Endothelial cell of umbilical vein (primary cell): Measurements from ENCODE around the gene COBLL1. TPM values are rescaled to one million over a fixed set of nuclear protein-coding genes. Genes with fewer than 3 reads are reported as not detected.

Source experiments
- BruUV-seq: library from RNA; stranded (reverse); fragments of 400-500 nt; replicated peaks from 2 replicates; lab custom pipeline; 2021; lab: Mats Ljungman, UMichigan
- CTCF ChIA-PET: fragments of 300-600, 350-600 bp; sonication (Branson Sonifier 250); formaldehyde crosslinking; loops from one replicate; lab custom pipeline; 2021; ENCODE audit warnings: antibody characterized with exemption, inconsistent platforms; lab: Charles Lee
- POLR2A ChIA-PET: fragments of 300-600, 350-600 bp; sonication (Branson Sonifier 250); formaldehyde crosslinking; loops from one replicate; lab custom pipeline; 2021; ENCODE audit warnings: antibody characterized with exemption, inconsistent platforms; lab: Charles Lee
- DNase-seq: peaks from one replicate; pipeline ENCODE4 v3.0.0-alpha.2; 2011; ENCODE audit warnings: low read depth, low spot score
- FAIRE-seq: peaks from 2 replicates; lab custom pipeline; 2011; peaks lifted over from hg19 to GRCh38; lab: Jason Lieb, UNC
- H2AFZ ChIP-seq: 2 replicates; pipeline ENCODE4 v1.6.0; 2012; ENCODE audit warnings: low read depth, low read length, control low read depth, inconsistent platforms
- H3K27ac ChIP-seq: 2 replicates; pipeline ENCODE4 v1.5.1; 2011; ENCODE audit warnings: low read depth, mild to moderate bottlenecking, control low read depth, low read length, moderate library complexity; ENCODE audit not compliant: insufficient read depth
- H3K27me3 ChIP-seq, 2 experiments: 2 replicates each; pipeline versions ENCODE4 v1.6.0 to v1.6.1; 2011; ENCODE audit warnings: low read length in 2 of 2, mixed read lengths in 1 of 2; ENCODE audit not compliant: control insufficient read depth in 2 of 2, insufficient read depth in 2 of 2
- H3K36me3 ChIP-seq, 2 experiments: 2 replicates in 1 of 2; 3 replicates in 1 of 2; pipeline ENCODE4 v1.5.1; 2011; ENCODE audit warnings: low read length in 2 of 2, mild to moderate bottlenecking in 1 of 2, moderate library complexity in 1 of 2; ENCODE audit not compliant: control insufficient read depth in 2 of 2, insufficient read depth in 2 of 2; ENCODE audit errors: extremely low read depth in 1 of 2
- H3K4me1 ChIP-seq: 3 replicates; pipeline ENCODE4 v1.5.1; 2011; ENCODE audit warnings: mild to moderate bottlenecking, low read length; ENCODE audit not compliant: control insufficient read depth, insufficient read depth; ENCODE audit errors: extremely low read depth
- H3K4me2 ChIP-seq: 2 replicates; pipeline ENCODE4 v1.6.1; 2011; ENCODE audit warnings: low read length, control low read depth, mixed read lengths; ENCODE audit not compliant: insufficient read depth
- H3K4me3 ChIP-seq, 3 experiments: fragments of 200-600 bp in 1 of 3; sonication (generic), shearing (Covaris generic) in 1 of 3; replicated peaks in 1 of 3; 2 replicates each; pipeline ENCODE4 v1.5.1; 2011 to 2016; ENCODE audit warnings: control low read depth in 3 of 3, low read length in 3 of 3, mild to moderate bottlenecking in 2 of 3, inconsistent platforms in 1 of 3, low read depth in 1 of 3, moderate library complexity in 1 of 3; ENCODE audit not compliant: insufficient read depth in 1 of 3
- H3K79me2 ChIP-seq: 2 replicates; pipeline ENCODE4 v1.6.0; 2012; ENCODE audit warnings: low read length, inconsistent platforms; ENCODE audit not compliant: control insufficient read depth, insufficient read depth
- H3K9ac ChIP-seq: replicated peaks from 2 replicates; pipeline ENCODE3; 2011; ENCODE audit warnings: low read length, control low read depth; ENCODE audit not compliant: insufficient read depth; ENCODE audit errors: extremely low read depth
- H3K9me1 ChIP-seq: replicated peaks from 3 replicates; pipeline ENCODE4 v1.6.0; 2011; ENCODE audit warnings: mild to moderate bottlenecking, low read length; ENCODE audit not compliant: control insufficient read depth, insufficient read depth; ENCODE audit errors: extremely low read depth
- H3K9me3 ChIP-seq: replicated peaks from 2 replicates; pipeline ENCODE4 v1.5.1; 2012; ENCODE audit warnings: low read length, inconsistent platforms; ENCODE audit not compliant: control insufficient read depth, insufficient read depth
- H4K20me1 ChIP-seq: replicated peaks from 2 replicates; pipeline ENCODE3; 2011; ENCODE audit warnings: mild to moderate bottlenecking, low read length; ENCODE audit not compliant: control insufficient read depth, insufficient read depth; ENCODE audit errors: extremely low read depth
- EZH2 ChIP-seq: IDR thresholded peaks from 2 replicates; pipeline ENCODE4 v1.6.1; 2012; ENCODE audit warnings: borderline replicate concordance, low read depth, mild to moderate bottlenecking, moderate library complexity, low read length, inconsistent platforms; ENCODE audit not compliant: severe bottlenecking
- FOS ChIP-seq: IDR thresholded peaks from 2 replicates; pipeline ENCODE4 v1.6.1; 2011; ENCODE audit warnings: mild to moderate bottlenecking, low read length, moderate library complexity, borderline replicate concordance; ENCODE audit not compliant: insufficient read depth
- GATA2 ChIP-seq: IDR thresholded peaks from 2 replicates; pipeline ENCODE4 v1.7.0; 2011; ENCODE audit warnings: low read depth, mild to moderate bottlenecking, moderate library complexity, mixed read lengths, low read length; ENCODE audit not compliant: insufficient read length, insufficient read depth
- JUN ChIP-seq: IDR thresholded peaks from 2 replicates; pipeline ENCODE4 v1.6.1; 2011; ENCODE audit warnings: borderline replicate concordance, low read depth; ENCODE audit not compliant: insufficient read length, insufficient read depth
- MAX ChIP-seq: IDR thresholded peaks from 2 replicates; pipeline ENCODE4 v1.6.1; 2011; ENCODE audit not compliant: insufficient read depth, insufficient read length
- MYC ChIP-seq: IDR thresholded peaks from one replicate; pipeline ENCODE4 v1.6.1; 2011; ENCODE audit warnings: mild to moderate bottlenecking, low read depth, low read length
- POLR2A ChIP-seq: IDR thresholded peaks from 2 replicates; pipeline ENCODE4 v1.6.1; 2012; ENCODE audit warnings: low read depth, mild to moderate bottlenecking, control low read depth, low read length
- POLR2AphosphoS5 ChIP-seq: IDR thresholded peaks from 2 replicates; pipeline ENCODE4 v1.6.1; 2012; ENCODE audit warnings: low read depth, mild to moderate bottlenecking, control low read depth, low read length, moderate library complexity; ENCODE audit not compliant: insufficient read depth
- dilution Hi-C: fragments of 300-500 bp; cut with MboI; formaldehyde crosslinking; loops from one replicate; pipeline ENCODE4 v1.15.0; 2019; ENCODE audit warnings: low sequenced_read_pairs; ENCODE audit not compliant: extremely low pct_ligation_motif_present
- intact Hi-C: fragments of 100-400 bp; cut with micrococcal nuclease; formaldehyde crosslinking; loops from one replicate; pipeline ENCODE4 v1.10.0; 2022
- polyA plus RNA-seq, 4 experiments: library from polyadenylated mRNA; depleted of rRNA in 3 of 4; stranded (reverse) in 3 of 4; unstranded in 1 of 4; fragments of >200 nt; gene quantifications; 2 replicates each; pipeline versions ENCODE4 v1.2.1 to v1.2.3, GENCODE V29; 2011 to 2012; ENCODE audit warnings: missing spikeins in 1 of 4
- total RNA-seq: library from RNA; stranded (reverse); gene quantifications from 2 replicates; pipeline ENCODE4 v1.2.3, GENCODE V29; 2021
- TF ChIP-seq, protein P1 (sequence below), 2 donors: IDR thresholded peaks; 1 replicate in 1 of 2; 2 replicates in 1 of 2; pipeline ENCODE4 v1.5.1; 2011; ENCODE audit warnings: low read length in 2 of 2, mild to moderate bottlenecking in 2 of 2, moderate library complexity in 2 of 2, control low read depth in 1 of 2, inconsistent platforms in 1 of 2, low read depth in 1 of 2; ENCODE audit not compliant: insufficient read depth in 1 of 2; ENCODE audit errors: extremely low read depth in 1 of 2

The COBLL1 gene
- total and polyA plus RNA-seq, 2 donors (not counting 3 experiments of a cell fraction or from before 2014, with no cell fraction given) = 9.1 to 38.4 TPM

DNA sequence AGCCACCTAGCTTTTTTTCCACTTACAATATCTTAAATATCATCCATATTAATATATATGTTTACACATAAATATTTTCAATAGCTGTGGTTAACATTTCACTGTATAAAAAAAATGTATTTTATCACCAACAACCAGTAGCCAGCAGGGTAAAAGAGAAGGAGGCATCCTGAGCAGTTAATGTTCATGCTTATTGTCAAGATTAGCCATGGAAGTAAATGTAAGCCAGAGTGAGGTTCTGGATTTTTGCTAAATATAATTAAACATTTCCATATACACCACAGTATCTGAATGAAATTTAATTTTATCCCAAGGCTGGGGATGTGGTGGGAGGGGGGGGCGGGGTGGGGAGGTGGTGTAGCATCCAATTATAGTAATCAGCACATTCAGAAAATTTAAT, 140.1 kb downstream of the COBLL1 start:
- no peak overlapping the region for H2AFZ ChIP-seq
- H3K9ac ChIP-seq = no peak overlapping the region
- TF ChIP-seq POLR2A = no peak
- TF ChIP-seq GATA2 = no peak
- TF ChIP-seq MYC = no peak
- TF ChIP-seq MAX = no peak
- no peak for TF ChIP-seq JUN
- TF ChIP-seq, protein P1, sequence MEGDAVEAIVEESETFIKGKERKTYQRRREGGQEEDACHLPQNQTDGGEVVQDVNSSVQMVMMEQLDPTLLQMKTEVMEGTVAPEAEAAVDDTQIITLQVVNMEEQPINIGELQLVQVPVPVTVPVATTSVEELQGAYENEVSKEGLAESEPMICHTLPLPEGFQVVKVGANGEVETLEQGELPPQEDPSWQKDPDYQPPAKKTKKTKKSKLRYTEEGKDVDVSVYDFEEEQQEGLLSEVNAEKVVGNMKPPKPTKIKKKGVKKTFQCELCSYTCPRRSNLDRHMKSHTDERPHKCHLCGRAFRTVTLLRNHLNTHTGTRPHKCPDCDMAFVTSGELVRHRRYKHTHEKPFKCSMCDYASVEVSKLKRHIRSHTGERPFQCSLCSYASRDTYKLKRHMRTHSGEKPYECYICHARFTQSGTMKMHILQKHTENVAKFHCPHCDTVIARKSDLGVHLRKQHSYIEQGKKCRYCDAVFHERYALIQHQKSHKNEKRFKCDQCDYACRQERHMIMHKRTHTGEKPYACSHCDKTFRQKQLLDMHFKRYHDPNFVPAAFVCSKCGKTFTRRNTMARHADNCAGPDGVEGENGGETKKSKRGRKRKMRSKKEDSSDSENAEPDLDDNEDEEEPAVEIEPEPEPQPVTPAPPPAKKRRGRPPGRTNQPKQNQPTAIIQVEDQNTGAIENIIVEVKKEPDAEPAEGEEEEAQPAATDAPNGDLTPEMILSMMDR (IDR thresholded peaks at IDR 0.05; ENCODE audit: extremely low read depth in 1 of 2, insufficient read depth in 1 of 2, low read depth in 1 of 2, low read length in 2 of 2) = no peak
- TF ChIP-seq FOS = no peak
- no peak for TF ChIP-seq EZH2
- TF ChIP-seq POLR2AphosphoS5 = no peak
- DNase-seq (no peak), FAIRE-seq (no peak)
- no peak overlapping the region for H3K27ac ChIP-seq
- H3K4me1 ChIP-seq = peaks cover 7% of the 10 kb centered on the region
- dilution Hi-C loops (no loop called here), intact Hi-C loops (no loop called here)
- peaks cover 0 to 3% of the 10 kb centered on the region in 2 experiments for H3K36me3 ChIP-seq
- no peaks in the 10 kb centered on the region for H4K20me1 ChIP-seq
- ChIA-PET POLR2A (no interaction called here), CTCF (interaction anchor here (0.9 kb wide), 1 partner anchor 141 kb away, joined by 3 read pairs; no protein-coding TSS in a partner anchor)
- no peaks in the 10 kb centered on the region for H3K79me2 ChIP-seq
- no peaks in the 10 kb centered on the region for H3K27me3 ChIP-seq
- no peaks in the 10 kb centered on the region for H3K9me3 ChIP-seq
- no TSS peak for BruUV-seq
- H3K4me3 ChIP-seq = no peak overlapping the region
- no peak overlapping the region for H3K4me2 ChIP-seq
- no peaks in the 10 kb centered on the region for H3K9me1 ChIP-seq
